Mesothelial cell of epicardium (in vitro differentiated cells): Measurements from ENCODE around the gene SNRNP48. TPM values are rescaled to one million over a fixed set of nuclear protein-coding genes. Genes with fewer than 3 reads are reported as not detected.

Experiments
- DNase-seq, 2 experiments: peaks; one replicate each; pipeline ENCODE4 v3.0.0; 2021; ENCODE audit warnings: low spot score in 2 of 2; ENCODE audit not compliant: unreplicated experiment in 2 of 2
- H3K27ac Mint-ChIP-seq: 2 replicates; pipeline ENCODE4 v1.8.0; 2021; ENCODE audit warnings: mixed read lengths
- H3K27me3 Mint-ChIP-seq: 2 replicates; pipeline ENCODE4 v1.8.0; 2021; ENCODE audit warnings: low read depth, mixed read lengths
- H3K36me3 Mint-ChIP-seq: 2 replicates; pipeline ENCODE4 v1.8.0; 2021; ENCODE audit warnings: mixed read lengths
- H3K4me1 Mint-ChIP-seq: 2 replicates; pipeline ENCODE4 v1.8.0; 2021; ENCODE audit warnings: mixed read lengths
- H3K4me3 Mint-ChIP-seq: 2 replicates; pipeline ENCODE4 v1.8.0; 2021; ENCODE audit warnings: mild to moderate bottlenecking, moderate library complexity, mixed read lengths
- H3K9me3 Mint-ChIP-seq: 2 replicates; pipeline ENCODE4 v1.8.0; 2021; ENCODE audit warnings: mixed read lengths
- CTCF ChIP-seq: fragments of 200-600 bp; sonication (generic); IDR thresholded peaks from one replicate; pipeline ENCODE4 v1.5.0; 2021; ENCODE audit warnings: antibody characterized with exemption; ENCODE audit not compliant: unreplicated experiment
- total RNA-seq: library from RNA; stranded (reverse); gene quantifications from 3 replicates; pipeline ENCODE4 v1.2.1, GENCODE V29; 2021

Gene SNRNP48
- total RNA-seq, 1 donor from 2014 or later = 14.2 TPM

GRCh38 chr6:7630792-7631191, 40.8 kb downstream of the SNRNP48 start:
- no peaks in the 10 kb centered on the region for H3K4me1 Mint-ChIP-seq
- H3K27ac Mint-ChIP-seq = no peak overlapping the region
- TF ChIP-seq CTCF = no peak
- no peaks in the 10 kb centered on the region for H3K36me3 Mint-ChIP-seq
- no peak overlapping the region for H3K4me3 Mint-ChIP-seq
- no peak for DNase-seq
- peaks cover 4% of the 10 kb centered on the region for H3K9me3 Mint-ChIP-seq
- H3K27me3 Mint-ChIP-seq = peaks cover 9% of the 10 kb centered on the region

- Mint-ChIP-seq H3K36me3 (no peaks in the 10 kb centered on the region), H3K4me3 (no peak overlapping the region), H3K4me1 (no peaks in the 10 kb centered on the region), H3K9me3 (peaks cover 4% of the 10 kb centered on the region), H3K27ac (no peak overlapping the region), H3K27me3 (peaks cover 9% of the 10 kb centered on the region)
- DNase-seq = no peak
- TF ChIP-seq CTCF = no peak
Observed at GRCh38 chr6:7631466-7631865, 41.5 kb downstream of the SNRNP48 start.

- Mint-ChIP-seq H3K27me3 (peaks cover 7% of the 10 kb centered on the region), H3K27ac (no peak overlapping the region), H3K36me3 (no peaks in the 10 kb centered on the region), H3K9me3 (no peaks in the 10 kb centered on the region), H3K4me1 (no peaks in the 10 kb centered on the region), H3K4me3 (no peak overlapping the region)
- TF ChIP-seq CTCF = no peak
- DNase-seq = no peak
Observed at GRCh38 chr6:7632501-7633290, 42.7 kb downstream of the SNRNP48 start.

- Mint-ChIP-seq H3K36me3 (no peaks in the 10 kb centered on the region), H3K27me3 (peaks cover 7% of the 10 kb centered on the region), H3K9me3 (no peaks in the 10 kb centered on the region), H3K27ac (no peak overlapping the region), H3K4me1 (no peaks in the 10 kb centered on the region), H3K4me3 (no peak overlapping the region)
- no peak for DNase-seq
- TF ChIP-seq CTCF = no peak
Observed at GRCh38 chr6:7633361-7633760, 43.4 kb downstream of the SNRNP48 start.

- no peak for DNase-seq
- Mint-ChIP-seq H3K27me3 (no peaks in the 10 kb centered on the region), H3K4me3 (no peak overlapping the region), H3K4me1 (no peaks in the 10 kb centered on the region), H3K36me3 (no peaks in the 10 kb centered on the region), H3K9me3 (no peaks in the 10 kb centered on the region), H3K27ac (no peak overlapping the region)
- no peak for TF ChIP-seq CTCF
Observed at GRCh38 chr6:7636151-7636550, 46.2 kb downstream of the SNRNP48 start.
